ENCODE data around the gene VEZF1.

VEZF1 gene

DNA sequence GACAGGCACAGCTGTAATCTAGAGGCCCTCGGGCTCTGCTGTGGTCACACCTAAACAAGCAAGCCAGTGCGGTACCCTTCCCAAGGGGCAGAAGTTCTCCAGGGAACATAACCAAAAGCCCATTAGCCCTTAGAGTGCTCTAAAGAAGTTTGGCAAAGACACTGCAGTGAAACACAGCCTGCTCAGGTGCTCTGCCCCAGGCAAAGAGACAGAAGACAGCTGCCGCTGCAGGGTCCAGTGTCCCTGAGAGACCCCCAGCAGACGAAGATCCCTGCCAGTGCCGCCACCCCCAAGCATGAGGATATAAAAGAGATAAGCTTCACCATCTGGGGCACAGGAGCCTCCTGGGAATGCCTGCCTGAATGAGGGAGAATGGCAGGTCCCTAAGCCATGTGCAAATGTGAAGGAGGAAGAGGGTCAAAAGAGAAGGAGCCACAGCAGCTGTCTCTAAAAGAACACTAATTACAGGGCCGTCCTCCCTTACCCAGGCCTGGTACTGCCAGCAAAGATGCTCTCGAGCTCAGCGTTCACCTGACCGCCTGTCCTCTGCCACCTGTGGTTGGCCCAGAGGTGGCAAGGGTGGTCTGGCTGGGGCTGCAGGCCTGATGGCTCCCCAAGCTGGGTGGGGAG, 62.6 kb downstream of the VEZF1 start:
- DNase-seq = no peak

DNA sequence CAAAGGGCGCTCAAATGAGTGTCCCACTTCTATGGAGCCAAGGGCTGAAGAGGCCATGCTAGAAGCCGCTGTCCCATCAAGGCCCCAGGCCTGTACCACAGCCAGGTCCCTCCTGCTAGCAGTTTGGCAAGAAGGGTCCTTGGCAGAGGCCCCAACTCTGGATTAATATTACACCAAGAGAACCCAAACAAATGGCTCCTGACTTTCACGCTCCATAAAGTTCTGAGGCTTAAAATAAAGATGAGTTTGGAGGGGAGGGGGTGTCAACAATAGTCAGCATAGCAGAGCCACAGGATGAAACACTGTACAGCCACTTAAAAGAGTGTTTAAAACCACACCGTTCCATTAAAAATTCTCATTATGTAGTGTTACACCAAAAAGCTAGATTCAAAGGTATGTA, 63.4 kb downstream of the VEZF1 start:
- DNase-seq = no peak

Measured in left hindlimb (tissue), 1 donor.